Measurements from ENCODE around the gene CDK11A.

The CDK11A gene

GRCh38 chr1:1754051-1754815 lies 30.1 kb upstream of the CDK11A start:
- TF ChIP-seq POLR2AphosphoS5 (IDR thresholded peaks at IDR 0.05; ENCODE audit: low read depth) (peak; percentile 42; the same call in 1 of the 2 replicates), REST (IDR thresholded peaks at IDR 0.05; ENCODE audit: insufficient replicate concordance, low read depth) (no peak)
- DNase-seq (ENCODE audit: low read depth in 1 of 2, low spot score in 1 of 2): no peak
- H3K27ac ChIP-seq (replicated peaks): no peak overlapping the region
- no peak overlapping the region for H3K4me3 ChIP-seq (replicated peaks; ENCODE audit: insufficient read depth, low read length)
- H3K27me3 ChIP-seq (ENCODE audit: insufficient read depth, poor library complexity, severe bottlenecking): no peaks in the 10 kb centered on the region

GRCh38 chr1:1753607-1754005 lies 29.4 kb upstream of the CDK11A start:
- H3K4me3 ChIP-seq (replicated peaks; ENCODE audit: insufficient read depth, low read length): no peak overlapping the region
- TF ChIP-seq POLR2AphosphoS5 (IDR thresholded peaks at IDR 0.05; ENCODE audit: low read depth) (no peak), SPI1 (IDR thresholded peaks at IDR 0.05; ENCODE audit: borderline replicate concordance, low read depth) (no peak), GABPA (IDR thresholded peaks at IDR 0.05; ENCODE audit: low read depth) (no peak), CTCF (IDR thresholded peaks at IDR 0.05; ENCODE audit: insufficient read depth, low read length) (no peak), REST (IDR thresholded peaks at IDR 0.05; ENCODE audit: insufficient replicate concordance, low read depth) (no peak)
- no peak overlapping the region for H3K27ac ChIP-seq (replicated peaks)
- no peak for DNase-seq (ENCODE audit: low read depth in 1 of 2, low spot score in 1 of 2)
- H3K27me3 ChIP-seq (ENCODE audit: insufficient read depth, poor library complexity, severe bottlenecking): no peaks in the 10 kb centered on the region

GRCh38 chr1:1752636-1753606 lies 28.8 kb upstream of the CDK11A start:
- TF ChIP-seq SPI1 (IDR thresholded peaks at IDR 0.05; ENCODE audit: borderline replicate concordance, low read depth) (no peak), REST (IDR thresholded peaks at IDR 0.05; ENCODE audit: insufficient replicate concordance, low read depth) (no peak), GABPA (IDR thresholded peaks at IDR 0.05; ENCODE audit: low read depth) (no peak), POLR2AphosphoS5 (IDR thresholded peaks at IDR 0.05; ENCODE audit: low read depth) (no peak), CTCF (IDR thresholded peaks at IDR 0.05; ENCODE audit: insufficient read depth, low read length) (no peak)
- H3K27ac ChIP-seq (replicated peaks): no peak overlapping the region
- DNase-seq (ENCODE audit: low read depth in 1 of 2, low spot score in 1 of 2): no peak
- H3K4me3 ChIP-seq (replicated peaks; ENCODE audit: insufficient read depth, low read length): no peak overlapping the region
- H3K27me3 ChIP-seq (ENCODE audit: insufficient read depth, poor library complexity, severe bottlenecking): no peaks in the 10 kb centered on the region
